Neural progenitor cell (in vitro differentiated cells): ENCODE data around the gene MYO1F. TPM values are rescaled to one million over a fixed set of nuclear protein-coding genes. Genes with fewer than 3 reads are reported as not detected.

Experiments
- DNase-seq: peaks from one replicate; pipeline ENCODE4 v3.0.0-alpha.2; 2016; ENCODE audit warnings: low spot score
- H2AFZ ChIP-seq: fragments of 200-600 bp; sonication (generic); replicated peaks from 2 replicates; pipeline ENCODE4 v1.6.1; 2016; ENCODE audit warnings: antibody characterized with exemption
- H3F3A ChIP-seq: fragments of 200-600 bp; sonication (generic); 2 replicates; pipeline ENCODE4 v1.6.1; 2016; ENCODE audit warnings: antibody characterized with exemption, low read depth
- H3K27ac ChIP-seq: fragments of 200-600 bp; sonication (generic); 2 replicates; pipeline ENCODE4 v1.5.1; 2016; ENCODE audit warnings: mild to moderate bottlenecking
- H3K27me3 ChIP-seq: fragments of 200-600 bp; sonication (generic); 2 replicates; pipeline ENCODE4 v1.6.1; 2016; ENCODE audit warnings: mild to moderate bottlenecking, moderate library complexity
- H3K36me3 ChIP-seq: fragments of 200-600 bp; sonication (generic); 2 replicates; pipeline ENCODE4 v1.5.1; 2016
- H3K4me1 ChIP-seq: fragments of 200-600 bp; sonication (generic); 2 replicates; pipeline ENCODE4 v1.6.1; 2016; ENCODE audit warnings: mixed run types
- H3K4me2 ChIP-seq: fragments of 200-600 bp; sonication (generic); 2 replicates; pipeline ENCODE4 v1.6.1; 2016
- H3K4me3 ChIP-seq: fragments of 200-600 bp; sonication (generic); 2 replicates; pipeline ENCODE4 v1.5.1; 2016
- H3K79me2 ChIP-seq: fragments of 200-600 bp; sonication (generic); 2 replicates; pipeline ENCODE4 v1.6.1; 2016; ENCODE audit warnings: low read depth
- H3K9ac ChIP-seq: fragments of 200-600 bp; sonication (generic); 2 replicates; pipeline ENCODE4 v1.6.1; 2016
- H3K9me3 ChIP-seq: fragments of 200-600 bp; sonication (generic); 2 replicates; pipeline ENCODE4 v1.5.1; 2016; ENCODE audit warnings: low read depth
- H4K20me1 ChIP-seq: fragments of 200-600 bp; sonication (generic); 2 replicates; pipeline ENCODE4 v1.6.1; 2016; ENCODE audit warnings: low read depth
- H3K27ac Mint-ChIP-seq: 3 replicates; pipeline ENCODE4 v1.8.0; 2021; ENCODE audit warnings: mixed read lengths
- H3K27me3 Mint-ChIP-seq: 2 replicates; pipeline ENCODE4 v1.8.0; 2022; ENCODE audit warnings: low read depth, mild to moderate bottlenecking, inconsistent platforms, moderate library complexity, mixed read lengths; ENCODE audit not compliant: insufficient read depth
- H3K36me3 Mint-ChIP-seq: 3 replicates; pipeline ENCODE4 v1.8.0; 2021; ENCODE audit warnings: mixed read lengths
- H3K4me1 Mint-ChIP-seq: 3 replicates; pipeline ENCODE4 v1.8.0; 2021; ENCODE audit warnings: mixed read lengths
- H3K4me3 Mint-ChIP-seq: 3 replicates; pipeline ENCODE4 v1.8.0; 2021; ENCODE audit warnings: mild to moderate bottlenecking, moderate library complexity, mixed read lengths
- H3K9me3 Mint-ChIP-seq: 3 replicates; pipeline ENCODE4 v1.8.0; 2020; ENCODE audit warnings: mixed read lengths
- EZH2 ChIP-seq: fragments of 200-600 bp; sonication (generic); IDR thresholded peaks from 2 replicates; pipeline ENCODE4 v1.6.1; 2017; ENCODE audit warnings: antibody characterized with exemption, mild to moderate bottlenecking, moderate library complexity
- EZH2phosphoT487 ChIP-seq: fragments of 200-600 bp; sonication (generic); IDR thresholded peaks from 2 replicates; pipeline ENCODE4 v1.6.1; 2017; ENCODE audit warnings: antibody characterized with exemption
- total RNA-seq: library from RNA; depleted of rRNA; stranded (reverse); fragments of >200 nt; gene quantifications from 2 replicates; pipeline ENCODE4 v1.2.3, GENCODE V29; 2015; ENCODE audit warnings: low replicate concordance
- TF ChIP-seq, protein P1 (sequence below): fragments of 200-600 bp; sonication (generic); IDR thresholded peaks from 2 replicates; pipeline ENCODE4 v1.5.1; 2017; ENCODE audit warnings: antibody characterized with exemption, mild to moderate bottlenecking

The MYO1F gene
- total RNA-seq, 1 donor from 2014 or later = 0.15 TPM

GRCh38 chr19:8504919-8505318 lies 72.3 kb downstream of the MYO1F start:
- no peak for DNase-seq
- no peaks in the 10 kb centered on the region for H3K9me3 ChIP-seq
- Mint-ChIP-seq H3K4me1 (peaks cover 24% of the 10 kb centered on the region), H3K27me3 (no peaks in the 10 kb centered on the region), H3K9me3 (no peaks in the 10 kb centered on the region), H3K4me3 (peak overlapping the region; percentile 72), H3K27ac (no peak overlapping the region), H3K36me3 (no peaks in the 10 kb centered on the region)
- no peaks in the 10 kb centered on the region for H3K36me3 ChIP-seq
- no peak overlapping the region for H3K27ac ChIP-seq
- peak overlapping the region; percentile 91 for H3K4me2 ChIP-seq
- H3K9ac ChIP-seq = no peak overlapping the region
- H4K20me1 ChIP-seq = no peaks in the 10 kb centered on the region
- no peaks in the 10 kb centered on the region for H3K27me3 ChIP-seq
- no peaks in the 10 kb centered on the region for H3K79me2 ChIP-seq
- peaks cover 18% of the 10 kb centered on the region for H3K4me1 ChIP-seq
- H2AFZ ChIP-seq = no peak overlapping the region
- TF ChIP-seq, protein P1, sequence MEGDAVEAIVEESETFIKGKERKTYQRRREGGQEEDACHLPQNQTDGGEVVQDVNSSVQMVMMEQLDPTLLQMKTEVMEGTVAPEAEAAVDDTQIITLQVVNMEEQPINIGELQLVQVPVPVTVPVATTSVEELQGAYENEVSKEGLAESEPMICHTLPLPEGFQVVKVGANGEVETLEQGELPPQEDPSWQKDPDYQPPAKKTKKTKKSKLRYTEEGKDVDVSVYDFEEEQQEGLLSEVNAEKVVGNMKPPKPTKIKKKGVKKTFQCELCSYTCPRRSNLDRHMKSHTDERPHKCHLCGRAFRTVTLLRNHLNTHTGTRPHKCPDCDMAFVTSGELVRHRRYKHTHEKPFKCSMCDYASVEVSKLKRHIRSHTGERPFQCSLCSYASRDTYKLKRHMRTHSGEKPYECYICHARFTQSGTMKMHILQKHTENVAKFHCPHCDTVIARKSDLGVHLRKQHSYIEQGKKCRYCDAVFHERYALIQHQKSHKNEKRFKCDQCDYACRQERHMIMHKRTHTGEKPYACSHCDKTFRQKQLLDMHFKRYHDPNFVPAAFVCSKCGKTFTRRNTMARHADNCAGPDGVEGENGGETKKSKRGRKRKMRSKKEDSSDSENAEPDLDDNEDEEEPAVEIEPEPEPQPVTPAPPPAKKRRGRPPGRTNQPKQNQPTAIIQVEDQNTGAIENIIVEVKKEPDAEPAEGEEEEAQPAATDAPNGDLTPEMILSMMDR = no peak
- TF ChIP-seq EZH2 = no peak
- peaks cover 33% of the 10 kb centered on the region for H3F3A ChIP-seq
- no peak overlapping the region for H3K4me3 ChIP-seq

- TF ChIP-seq EZH2phosphoT487 (no peak), EZH2 (no peak)
- TF ChIP-seq, protein P1 = no peak
- Histone ChIP-seq H4K20me1 (no peaks in the 10 kb centered on the region), H3K36me3 (no peaks in the 10 kb centered on the region), H3K4me1 (peaks cover 24% of the 10 kb centered on the region), H2AFZ (no peak overlapping the region), H3K9ac (no peak overlapping the region), H3K9me3 (no peaks in the 10 kb centered on the region), H3K79me2 (no peaks in the 10 kb centered on the region), H3K4me2 (no peak overlapping the region), H3K27me3 (no peaks in the 10 kb centered on the region), H3F3A (peaks cover 33% of the 10 kb centered on the region), H3K27ac (peak overlapping the region; percentile 54), H3K4me3 (no peak overlapping the region)
- no peak overlapping the region for H3K27ac Mint-ChIP-seq
- H3K27me3 Mint-ChIP-seq = no peaks in the 10 kb centered on the region
- no peak for DNase-seq
- peak overlapping the region; percentile 73 for H3K4me3 Mint-ChIP-seq
- peaks cover 30% of the 10 kb centered on the region for H3K4me1 Mint-ChIP-seq
- no peaks in the 10 kb centered on the region for H3K9me3 Mint-ChIP-seq
- no peaks in the 10 kb centered on the region for H3K36me3 Mint-ChIP-seq
These were observed 73.1 kb downstream of the MYO1F start for GRCh38 chr19:8504171-8504570.

DNA sequence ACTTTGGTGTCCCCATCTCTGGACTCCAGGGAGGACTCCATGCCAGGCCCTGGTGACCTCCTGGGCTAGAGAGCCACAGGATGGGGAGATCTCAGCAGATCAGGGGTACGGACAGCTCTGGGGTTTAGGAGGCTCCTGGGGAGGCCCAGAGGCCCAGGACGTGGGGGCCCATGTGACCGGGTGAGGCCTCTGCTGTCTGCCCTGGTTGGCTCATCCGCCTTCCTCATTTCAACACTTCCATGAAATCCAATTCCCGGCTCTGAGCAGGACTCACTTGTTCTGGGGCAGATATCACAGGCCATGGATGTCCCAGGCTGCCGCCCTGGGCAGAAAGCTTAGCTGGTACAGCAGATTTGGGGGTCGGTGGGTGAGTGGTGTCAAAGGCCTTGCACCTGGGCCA lies 73.7 kb downstream of the MYO1F start:
- H3K4me3 ChIP-seq = no peak overlapping the region
- no peak overlapping the region for H3K27ac ChIP-seq
- peaks cover 33% of the 10 kb centered on the region for H3F3A ChIP-seq
- H3K27ac Mint-ChIP-seq = peak overlapping the region; percentile 69
- no peaks in the 10 kb centered on the region for H3K9me3 Mint-ChIP-seq
- no peak overlapping the region for H3K4me3 Mint-ChIP-seq
- no peaks in the 10 kb centered on the region for H3K79me2 ChIP-seq
- H3K36me3 ChIP-seq = no peaks in the 10 kb centered on the region
- H3K9me3 ChIP-seq = no peaks in the 10 kb centered on the region
- peaks cover 30% of the 10 kb centered on the region for H3K4me1 ChIP-seq
- no peak for TF ChIP-seq EZH2phosphoT487
- no peak for TF ChIP-seq EZH2
- TF ChIP-seq, protein P1 = no peak
- no peak overlapping the region for H3K4me2 ChIP-seq
- no peaks in the 10 kb centered on the region for H3K36me3 Mint-ChIP-seq
- H3K4me1 Mint-ChIP-seq = peaks cover 35% of the 10 kb centered on the region
- no peaks in the 10 kb centered on the region for H3K27me3 ChIP-seq
- no peak for DNase-seq
- no peaks in the 10 kb centered on the region for H4K20me1 ChIP-seq
- H3K9ac ChIP-seq = no peak overlapping the region
- no peaks in the 10 kb centered on the region for H3K27me3 Mint-ChIP-seq
- H2AFZ ChIP-seq = no peak overlapping the region
